ENCODE measurements around the gene DNTTIP2. TPM values are rescaled to one million over a fixed set of nuclear protein-coding genes. Genes with fewer than 3 reads are reported as not detected.

The DNTTIP2 gene, protein sequence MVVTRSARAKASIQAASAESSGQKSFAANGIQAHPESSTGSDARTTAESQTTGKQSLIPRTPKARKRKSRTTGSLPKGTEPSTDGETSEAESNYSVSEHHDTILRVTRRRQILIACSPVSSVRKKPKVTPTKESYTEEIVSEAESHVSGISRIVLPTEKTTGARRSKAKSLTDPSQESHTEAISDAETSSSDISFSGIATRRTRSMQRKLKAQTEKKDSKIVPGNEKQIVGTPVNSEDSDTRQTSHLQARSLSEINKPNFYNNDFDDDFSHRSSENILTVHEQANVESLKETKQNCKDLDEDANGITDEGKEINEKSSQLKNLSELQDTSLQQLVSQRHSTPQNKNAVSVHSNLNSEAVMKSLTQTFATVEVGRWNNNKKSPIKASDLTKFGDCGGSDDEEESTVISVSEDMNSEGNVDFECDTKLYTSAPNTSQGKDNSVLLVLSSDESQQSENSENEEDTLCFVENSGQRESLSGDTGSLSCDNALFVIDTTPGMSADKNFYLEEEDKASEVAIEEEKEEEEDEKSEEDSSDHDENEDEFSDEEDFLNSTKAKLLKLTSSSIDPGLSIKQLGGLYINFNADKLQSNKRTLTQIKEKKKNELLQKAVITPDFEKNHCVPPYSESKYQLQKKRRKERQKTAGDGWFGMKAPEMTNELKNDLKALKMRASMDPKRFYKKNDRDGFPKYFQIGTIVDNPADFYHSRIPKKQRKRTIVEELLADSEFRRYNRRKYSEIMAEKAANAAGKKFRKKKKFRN
- total RNA-seq = 48.4 TPM
- polyA plus RNA-seq (ENCODE audit: insufficient read depth, low read depth, low replicate concordance) = 47.3 TPM
- long read RNA-seq, donor 1, full-length matches to known transcripts = 3 of 26 reads
- long read RNA-seq, donor 1, partial matches to known transcripts = 23 of 26 reads
- long read RNA-seq, donor 1, other reads (novel, unspliced or antisense) = 0 of 26 reads
- long read RNA-seq, donor 2, full-length matches to known transcripts = 4 of 24 reads
- long read RNA-seq, donor 2, partial matches to known transcripts = 20 of 24 reads
- long read RNA-seq, donor 2, other reads (novel, unspliced or antisense) = 0 of 24 reads
- long read RNA-seq, donor 3, full-length matches to known transcripts = 13 of 66 reads
- long read RNA-seq, donor 3, partial matches to known transcripts = 53 of 66 reads
- long read RNA-seq, donor 3, other reads (novel, unspliced or antisense) = 0 of 66 reads
- long read RNA-seq, donor 4, full-length matches to known transcripts = 6 of 6 reads
- long read RNA-seq, donor 4, partial matches to known transcripts = 0 of 6 reads
- long read RNA-seq, donor 4, other reads (novel, unspliced or antisense) = 0 of 6 reads
- long read RNA-seq, donor 5 = 0 reads
- long read RNA-seq, donor 6, full-length matches to known transcripts = 8 of 31 reads
- long read RNA-seq, donor 6, partial matches to known transcripts = 23 of 31 reads
- long read RNA-seq, donor 6, other reads (novel, unspliced or antisense) = 0 of 31 reads
- long read RNA-seq, donor 7, full-length matches to known transcripts = 25 of 50 reads
- long read RNA-seq, donor 7, partial matches to known transcripts = 24 of 50 reads
- long read RNA-seq, donor 7, other reads (novel, unspliced or antisense) = 1 of 50 reads
- long read RNA-seq, donor 8, full-length matches to known transcripts = 3 of 17 reads
- long read RNA-seq, donor 8, partial matches to known transcripts = 14 of 17 reads
- long read RNA-seq, donor 8, other reads (novel, unspliced or antisense) = 0 of 17 reads
- long read RNA-seq, donor 9, full-length matches to known transcripts = 2 of 17 reads
- long read RNA-seq, donor 9, partial matches to known transcripts = 15 of 17 reads
- long read RNA-seq, donor 9, other reads (novel, unspliced or antisense) = 0 of 17 reads
- long read RNA-seq, donor 10, full-length matches to known transcripts = 5 of 33 reads
- long read RNA-seq, donor 10, partial matches to known transcripts = 28 of 33 reads
- long read RNA-seq, donor 10, other reads (novel, unspliced or antisense) = 0 of 33 reads

DNA sequence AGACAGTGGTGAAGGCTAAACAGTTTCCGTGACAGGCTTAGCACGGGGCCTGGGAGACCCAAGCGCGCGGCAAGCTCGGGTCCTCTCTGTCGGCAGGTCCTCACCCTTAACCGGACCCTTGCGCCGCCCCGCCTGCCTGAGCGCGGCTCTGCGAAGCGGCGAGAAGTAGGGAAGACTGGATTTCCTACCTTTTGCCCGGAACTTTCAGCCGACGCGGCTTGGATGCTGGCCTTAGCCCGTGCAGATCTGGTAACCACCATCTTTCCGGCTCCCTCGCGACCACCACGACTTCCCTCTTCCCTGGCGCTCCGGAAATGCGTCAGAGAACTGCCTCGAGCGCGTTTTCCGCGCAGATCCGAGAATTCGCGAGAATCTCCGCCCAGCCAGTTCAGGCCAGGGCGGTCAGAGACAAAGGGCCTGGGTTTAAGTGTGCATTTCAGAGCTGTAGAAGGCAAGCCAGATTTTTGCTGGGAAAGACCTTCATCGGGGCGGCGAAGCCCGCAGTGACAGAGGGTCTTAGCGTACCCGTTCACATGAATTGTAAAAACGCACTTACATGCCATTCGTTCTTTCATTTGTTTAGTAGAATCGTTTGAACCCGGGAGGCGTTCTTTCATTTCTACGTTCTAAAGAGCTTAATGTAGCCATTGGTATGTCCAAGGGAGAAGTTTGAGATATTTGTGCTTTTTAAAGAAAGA, at the start of gene DNTTIP2:
Gene DNTTIP2 (minus strand): TSS at position 318 of the 698 bp plus-strand sequence. CDS start 58 bp downstream, at position 260.
- Histone ChIP-seq H3K9ac (ENCODE audit: low read length in 3 of 3) (peak within 1 kb of the TSS; percentile 90 to 97 (median 93)), H3K4me1 (ENCODE audit: control insufficient read depth in 2 of 3, insufficient read depth in 2 of 3, low read depth in 1 of 3, low read length in 3 of 3) (peaks cover 0 to 6% (median 2%) of the 10 kb centered on the region in 3 donors), H3K27ac (ENCODE audit: low read depth in 2 of 2, low read length in 2 of 2) (peak within 1 kb of the TSS; percentile 85 to 96), H3K9me3 (ENCODE audit: control insufficient read depth in 2 of 3, insufficient read depth in 1 of 3, low read length in 3 of 3) (no peaks in the 10 kb centered on the region), H3K27me3 (ENCODE audit: control insufficient read depth, insufficient read depth, low read length) (no peaks in the 10 kb centered on the region), H3K36me3 (ENCODE audit: control insufficient read depth in 2 of 3, insufficient read depth in 3 of 3, low read length in 3 of 3) (peaks cover 7 to 33% (median 15%) of the 10 kb centered on the region in 3 donors), H3K4me3 (ENCODE audit: low read length in 3 of 3) (peak within 1 kb of the TSS; percentile 95 to 99 (median 99))
- intact Hi-C loops (cut with DNase I) = no loop called here
- FAIRE-seq (no peak), DNase-seq (peak; percentile 95 to 99 (median 96))
- TF ChIP-seq, protein P1, sequence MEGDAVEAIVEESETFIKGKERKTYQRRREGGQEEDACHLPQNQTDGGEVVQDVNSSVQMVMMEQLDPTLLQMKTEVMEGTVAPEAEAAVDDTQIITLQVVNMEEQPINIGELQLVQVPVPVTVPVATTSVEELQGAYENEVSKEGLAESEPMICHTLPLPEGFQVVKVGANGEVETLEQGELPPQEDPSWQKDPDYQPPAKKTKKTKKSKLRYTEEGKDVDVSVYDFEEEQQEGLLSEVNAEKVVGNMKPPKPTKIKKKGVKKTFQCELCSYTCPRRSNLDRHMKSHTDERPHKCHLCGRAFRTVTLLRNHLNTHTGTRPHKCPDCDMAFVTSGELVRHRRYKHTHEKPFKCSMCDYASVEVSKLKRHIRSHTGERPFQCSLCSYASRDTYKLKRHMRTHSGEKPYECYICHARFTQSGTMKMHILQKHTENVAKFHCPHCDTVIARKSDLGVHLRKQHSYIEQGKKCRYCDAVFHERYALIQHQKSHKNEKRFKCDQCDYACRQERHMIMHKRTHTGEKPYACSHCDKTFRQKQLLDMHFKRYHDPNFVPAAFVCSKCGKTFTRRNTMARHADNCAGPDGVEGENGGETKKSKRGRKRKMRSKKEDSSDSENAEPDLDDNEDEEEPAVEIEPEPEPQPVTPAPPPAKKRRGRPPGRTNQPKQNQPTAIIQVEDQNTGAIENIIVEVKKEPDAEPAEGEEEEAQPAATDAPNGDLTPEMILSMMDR (IDR thresholded peaks at IDR 0.05; ENCODE audit: borderline replicate concordance, extremely low read depth, insufficient read depth) = no peak

DNA sequence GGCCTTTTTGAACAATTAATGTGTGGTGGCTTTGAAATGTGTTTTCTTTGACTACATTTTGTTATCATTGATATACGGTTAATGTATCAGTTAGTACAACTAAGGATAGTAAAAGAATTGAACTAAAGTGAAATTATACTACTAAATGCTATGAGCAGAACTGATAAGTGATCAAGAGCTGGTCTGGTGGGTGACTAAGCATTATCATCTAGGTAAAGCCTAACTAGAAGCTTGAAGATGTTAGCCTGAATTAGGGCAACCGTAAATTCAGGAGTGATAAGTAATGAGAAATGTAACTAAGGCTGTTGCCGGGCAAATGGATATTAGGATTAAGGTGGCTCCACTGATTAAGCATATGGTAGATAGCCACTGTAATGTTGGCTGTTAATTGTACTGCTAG, 46.2 kb upstream of the DNTTIP2 start:
- no peaks in the 10 kb centered on the region for H3K4me1 ChIP-seq (ENCODE audit: control insufficient read depth in 2 of 3, insufficient read depth in 2 of 3, low read depth in 1 of 3, low read length in 3 of 3)
- no peaks in the 10 kb centered on the region for H3K27me3 ChIP-seq (ENCODE audit: control insufficient read depth, insufficient read depth, low read length)
- no peaks in the 10 kb centered on the region for H3K36me3 ChIP-seq (ENCODE audit: control insufficient read depth in 2 of 3, insufficient read depth in 3 of 3, low read length in 3 of 3)
- H3K9ac ChIP-seq (ENCODE audit: low read length in 3 of 3) = no peak overlapping the region
- FAIRE-seq (no peak), DNase-seq (no peak)
- H3K4me3 ChIP-seq (ENCODE audit: low read length in 3 of 3) = no peak overlapping the region
- no peaks in the 10 kb centered on the region for H3K9me3 ChIP-seq (ENCODE audit: control insufficient read depth in 2 of 3, insufficient read depth in 1 of 3, low read length in 3 of 3)
- intact Hi-C loops (cut with DNase I) = no loop called here
- TF ChIP-seq, protein P1 (IDR thresholded peaks at IDR 0.05; ENCODE audit: borderline replicate concordance, extremely low read depth, insufficient read depth) = no peak
- no peak overlapping the region for H3K27ac ChIP-seq (ENCODE audit: low read depth in 2 of 2, low read length in 2 of 2)

Measured in kidney (tissue), 22 donors.